K562 (cell line): ENCODE results near the gene KCNAB1.

Source experiments
- CTCF ChIP-seq, 3 experiments: IDR thresholded peaks in 2 of 3; conservative IDR thresholded peaks in 1 of 3; 2 replicates each; pipeline ENCODE4 v1.5.1; 2011 to 2012; ENCODE audit warnings: low read length in 3 of 3, mild to moderate bottlenecking in 3 of 3, control low read depth in 2 of 3, improper control_type of control experiment in 1 of 3, inconsistent platforms in 1 of 3, low read depth in 1 of 3, mixed read lengths in 1 of 3, moderate library complexity in 1 of 3; ENCODE audit not compliant: insufficient read depth in 2 of 3
- EZH2 ChIP-seq: IDR thresholded peaks from 2 replicates; pipeline ENCODE4 v1.6.1; 2012; ENCODE audit warnings: low read depth, mild to moderate bottlenecking, inconsistent platforms, low read length, borderline replicate concordance
- GATAD2B ChIP-seq: fragments of 450-650 bp; IDR thresholded peaks from 2 replicates; pipeline ENCODE4 v1.6.1; 2017; ENCODE audit warnings: mild to moderate bottlenecking, borderline replicate concordance
- TAF1 ChIP-seq: IDR thresholded peaks from 2 replicates; pipeline ENCODE4 v1.6.1; 2011; ENCODE audit warnings: mild to moderate bottlenecking, low read length, moderate library complexity; ENCODE audit not compliant: insufficient read depth, control insufficient read depth, severe bottlenecking; ENCODE audit errors: extremely low read depth
- THAP7 ChIP-seq: fragments of 250-450 bp; sonication (Bioruptor Pico); IDR thresholded peaks from 2 replicates; pipeline ENCODE4 v1.5.0; 2021
- ZBTB49 ChIP-seq: sonication (generic); formaldehyde crosslinking; IDR thresholded peaks from 2 replicates; pipeline ENCODE4 v1.8.0; 2022; ENCODE audit warnings: missing genetic modification reagents, mild to moderate bottlenecking, borderline replicate concordance
- ZNF436 ChIP-seq: fragments of 250-450, 450-650 bp; sonication (Bioruptor Pico); formaldehyde crosslinking; IDR thresholded peaks from 2 replicates; pipeline ENCODE4 v1.7.0; 2020; ENCODE audit warnings: mild to moderate bottlenecking

- no peak for TF ChIP-seq TAF1
- TF ChIP-seq GATAD2B = no peak
- TF ChIP-seq THAP7 = no peak
- no peak for TF ChIP-seq ZNF436 (CRISPR knock-in tag)
- no peak for TF ChIP-seq ZBTB49
- no peak for TF ChIP-seq CTCF (IDR thresholded peaks at IDR 0.05 in 2 of 3, conservative IDR thresholded peaks at IDR 0.05 in 1 of 3; ENCODE audit: insufficient read depth in 2 of 3, low read depth in 1 of 3, low read length in 3 of 3)
- TF ChIP-seq EZH2 = no peak
Observed at GRCh38 chr3:156298938-156299337, 178.6 kb downstream of the KCNAB1 start.
